Fibroblast of lung (primary cell): ENCODE results near the gene PDP2.

Source experiments
- EZH2 ChIP-seq: IDR thresholded peaks from 2 replicates; pipeline ENCODE4 v1.5.1; 2012; ENCODE audit warnings: low read length, control low read depth, mild to moderate bottlenecking; ENCODE audit errors: missing control alignments
- TF ChIP-seq, protein P1 (sequence below), 2 donors: IDR thresholded peaks in 1 of 2; conservative IDR thresholded peaks in 1 of 2; 1 replicate in 1 of 2; 2 replicates in 1 of 2; pipeline ENCODE4 v1.5.1; 2011 to 2012; ENCODE audit warnings: low read length in 2 of 2, control low read depth in 1 of 2, inconsistent platforms in 1 of 2, low read depth in 1 of 2, mild to moderate bottlenecking in 1 of 2

DNA sequence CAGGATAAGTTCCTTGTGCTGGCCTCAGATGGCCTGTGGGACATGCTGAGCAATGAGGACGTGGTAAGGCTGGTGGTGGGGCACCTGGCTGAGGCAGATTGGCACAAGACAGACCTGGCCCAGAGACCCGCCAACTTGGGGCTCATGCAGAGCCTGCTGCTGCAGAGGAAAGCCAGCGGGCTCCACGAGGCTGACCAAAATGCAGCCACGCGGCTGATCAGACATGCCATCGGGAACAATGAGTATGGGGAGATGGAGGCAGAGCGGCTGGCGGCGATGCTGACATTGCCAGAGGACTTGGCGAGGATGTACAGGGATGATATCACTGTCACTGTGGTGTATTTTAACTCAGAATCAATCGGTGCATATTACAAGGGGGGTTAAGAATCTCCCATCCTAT is 5.2 kb downstream of the PDP2 start:
- no peak for TF ChIP-seq EZH2
- TF ChIP-seq, protein P1, sequence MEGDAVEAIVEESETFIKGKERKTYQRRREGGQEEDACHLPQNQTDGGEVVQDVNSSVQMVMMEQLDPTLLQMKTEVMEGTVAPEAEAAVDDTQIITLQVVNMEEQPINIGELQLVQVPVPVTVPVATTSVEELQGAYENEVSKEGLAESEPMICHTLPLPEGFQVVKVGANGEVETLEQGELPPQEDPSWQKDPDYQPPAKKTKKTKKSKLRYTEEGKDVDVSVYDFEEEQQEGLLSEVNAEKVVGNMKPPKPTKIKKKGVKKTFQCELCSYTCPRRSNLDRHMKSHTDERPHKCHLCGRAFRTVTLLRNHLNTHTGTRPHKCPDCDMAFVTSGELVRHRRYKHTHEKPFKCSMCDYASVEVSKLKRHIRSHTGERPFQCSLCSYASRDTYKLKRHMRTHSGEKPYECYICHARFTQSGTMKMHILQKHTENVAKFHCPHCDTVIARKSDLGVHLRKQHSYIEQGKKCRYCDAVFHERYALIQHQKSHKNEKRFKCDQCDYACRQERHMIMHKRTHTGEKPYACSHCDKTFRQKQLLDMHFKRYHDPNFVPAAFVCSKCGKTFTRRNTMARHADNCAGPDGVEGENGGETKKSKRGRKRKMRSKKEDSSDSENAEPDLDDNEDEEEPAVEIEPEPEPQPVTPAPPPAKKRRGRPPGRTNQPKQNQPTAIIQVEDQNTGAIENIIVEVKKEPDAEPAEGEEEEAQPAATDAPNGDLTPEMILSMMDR (conservative IDR thresholded peaks at IDR 0.05 in 1 of 2, IDR thresholded peaks at IDR 0.05 in 1 of 2; ENCODE audit: low read depth in 1 of 2, low read length in 2 of 2) = no peak
